Fibroblast of lung (primary cell): Measurements from ENCODE around the gene AK5.

Experiments used
- CTCF ChIP-seq, 2 donors: IDR thresholded peaks in 1 of 2; conservative IDR thresholded peaks in 1 of 2; 1 replicate in 1 of 2; 2 replicates in 1 of 2; pipeline ENCODE4 v1.5.1; 2011 to 2012; ENCODE audit warnings: low read length in 2 of 2, control low read depth in 1 of 2, inconsistent platforms in 1 of 2, low read depth in 1 of 2, mild to moderate bottlenecking in 1 of 2
- EZH2 ChIP-seq: IDR thresholded peaks from 2 replicates; pipeline ENCODE4 v1.5.1; 2012; ENCODE audit warnings: low read length, control low read depth, mild to moderate bottlenecking; ENCODE audit errors: missing control alignments

GRCh38 chr1:77360256-77360655 is 78.4 kb downstream of the AK5 start:
- TF ChIP-seq CTCF (conservative IDR thresholded peaks at IDR 0.05 in 1 of 2, IDR thresholded peaks at IDR 0.05 in 1 of 2; ENCODE audit: low read depth in 1 of 2, low read length in 2 of 2) (no peak), EZH2 (no peak)
